ENCODE measurements around the gene BICC1.

Gene BICC1

DNA sequence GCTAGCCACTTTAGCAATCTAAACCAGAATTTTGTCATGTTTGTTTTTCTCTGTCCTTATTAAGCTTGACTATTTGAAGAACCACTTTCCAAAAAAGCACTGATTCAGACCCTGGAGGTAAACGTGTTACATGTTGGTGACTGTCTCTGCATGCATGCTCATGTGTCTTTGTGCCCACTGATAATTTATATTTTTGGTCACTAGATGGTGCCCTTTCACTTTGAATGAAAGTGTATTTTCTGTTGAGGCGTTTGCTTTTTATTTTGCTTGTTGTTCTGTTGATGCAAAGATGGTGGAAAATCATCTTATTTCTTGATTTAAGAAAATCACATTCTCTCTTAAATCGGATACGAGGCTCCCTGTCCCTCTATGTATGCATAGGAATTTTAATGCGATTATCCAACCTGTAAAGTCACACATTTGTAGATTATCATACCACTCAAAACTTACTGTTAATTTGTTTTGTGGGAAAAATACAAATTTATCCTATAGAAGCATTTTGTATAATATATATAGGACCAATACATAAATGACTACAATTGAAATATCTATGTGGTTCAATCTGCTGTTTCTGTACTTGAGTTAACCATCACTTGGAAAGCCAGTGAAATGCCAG lies 269.3 kb downstream of the BICC1 start:
- peak; percentile 40 for DNase-seq (ENCODE audit: low read depth)
- TF ChIP-seq, protein P1, sequence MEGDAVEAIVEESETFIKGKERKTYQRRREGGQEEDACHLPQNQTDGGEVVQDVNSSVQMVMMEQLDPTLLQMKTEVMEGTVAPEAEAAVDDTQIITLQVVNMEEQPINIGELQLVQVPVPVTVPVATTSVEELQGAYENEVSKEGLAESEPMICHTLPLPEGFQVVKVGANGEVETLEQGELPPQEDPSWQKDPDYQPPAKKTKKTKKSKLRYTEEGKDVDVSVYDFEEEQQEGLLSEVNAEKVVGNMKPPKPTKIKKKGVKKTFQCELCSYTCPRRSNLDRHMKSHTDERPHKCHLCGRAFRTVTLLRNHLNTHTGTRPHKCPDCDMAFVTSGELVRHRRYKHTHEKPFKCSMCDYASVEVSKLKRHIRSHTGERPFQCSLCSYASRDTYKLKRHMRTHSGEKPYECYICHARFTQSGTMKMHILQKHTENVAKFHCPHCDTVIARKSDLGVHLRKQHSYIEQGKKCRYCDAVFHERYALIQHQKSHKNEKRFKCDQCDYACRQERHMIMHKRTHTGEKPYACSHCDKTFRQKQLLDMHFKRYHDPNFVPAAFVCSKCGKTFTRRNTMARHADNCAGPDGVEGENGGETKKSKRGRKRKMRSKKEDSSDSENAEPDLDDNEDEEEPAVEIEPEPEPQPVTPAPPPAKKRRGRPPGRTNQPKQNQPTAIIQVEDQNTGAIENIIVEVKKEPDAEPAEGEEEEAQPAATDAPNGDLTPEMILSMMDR (IDR thresholded peaks at IDR 0.05; ENCODE audit: insufficient read depth, low read depth, low read length, missing control alignments): peak; percentile 30

DNA sequence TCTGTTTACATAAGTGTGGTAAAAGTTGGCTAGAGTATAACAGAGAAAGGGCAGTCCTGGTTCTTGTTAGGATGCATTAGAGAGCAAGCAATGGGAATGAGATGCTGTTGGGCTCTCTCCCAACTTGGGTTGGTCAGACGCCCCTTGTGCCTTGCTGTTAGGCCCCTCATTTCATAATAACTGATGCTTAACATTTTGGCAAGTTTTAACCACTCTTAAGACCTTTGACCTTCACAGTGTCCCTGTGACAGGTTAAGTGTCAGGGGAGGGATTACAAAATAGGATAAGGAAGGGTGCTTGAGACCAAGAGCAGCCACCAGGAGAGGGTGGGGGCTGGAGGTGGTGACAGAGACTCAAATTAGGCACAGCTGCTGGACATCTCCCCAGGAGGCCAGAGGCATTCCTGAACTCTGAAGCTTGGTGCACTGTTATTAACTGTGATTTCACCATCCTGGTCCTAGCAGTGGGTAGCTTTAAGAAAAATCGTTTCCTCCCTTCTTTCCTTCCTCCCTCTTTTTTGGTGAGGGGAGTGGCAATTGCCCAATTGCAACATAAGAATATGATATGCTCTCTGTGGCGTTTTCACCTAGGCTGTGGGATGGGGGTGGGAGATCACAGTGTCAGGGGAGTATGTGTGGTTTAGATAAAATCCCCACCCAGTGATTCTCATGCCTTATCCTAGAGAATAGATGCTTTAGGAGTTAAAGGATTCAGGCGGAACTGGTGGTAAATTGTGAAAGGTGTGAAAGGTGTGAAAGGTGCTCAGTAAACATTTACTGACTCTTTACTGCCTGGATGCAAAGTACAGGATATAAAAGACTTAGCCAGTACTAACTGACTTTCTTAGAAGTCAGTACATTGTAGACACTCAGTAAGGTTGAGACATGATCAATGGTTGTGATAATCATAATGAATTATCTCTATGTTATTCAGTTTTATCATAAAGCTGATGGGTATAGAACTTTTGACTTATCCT lies 270.5 kb downstream of the BICC1 start:
- TF ChIP-seq, protein P1 (IDR thresholded peaks at IDR 0.05; ENCODE audit: insufficient read depth, low read depth, low read length, missing control alignments): no peak
- DNase-seq (ENCODE audit: low read depth): no peak
- H3K4me3 ChIP-seq (ENCODE audit: low read depth, low read length): no peak overlapping the region

More for the DNA sequence above, 269.3 kb downstream of the BICC1 start:
- H3K4me3 ChIP-seq (ENCODE audit: low read depth, low read length): no peak overlapping the region

DNA sequence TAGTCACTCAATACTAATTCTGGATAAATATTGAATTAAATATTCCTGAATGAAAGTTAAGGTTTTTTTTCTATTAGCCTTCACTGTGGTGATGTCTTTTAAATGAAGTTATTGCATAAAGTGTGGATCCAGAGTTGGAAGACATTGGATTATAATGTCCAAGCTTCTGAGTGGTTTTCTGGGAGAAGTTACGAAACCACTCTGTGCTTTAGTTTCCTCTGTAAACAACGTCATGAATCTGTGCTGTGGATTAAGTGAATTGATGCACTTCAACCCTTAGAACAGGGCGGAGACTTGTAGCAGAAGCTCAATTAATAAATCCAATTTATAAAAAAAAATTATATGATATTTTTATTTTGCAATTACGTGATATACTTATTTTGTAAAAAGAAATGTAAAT lies 271.7 kb downstream of the BICC1 start:
- no peak for DNase-seq (ENCODE audit: low read depth)
- TF ChIP-seq, protein P1 (IDR thresholded peaks at IDR 0.05; ENCODE audit: insufficient read depth, low read depth, low read length, missing control alignments): no peak
- no peak overlapping the region for H3K4me3 ChIP-seq (ENCODE audit: low read depth, low read length)

DNA sequence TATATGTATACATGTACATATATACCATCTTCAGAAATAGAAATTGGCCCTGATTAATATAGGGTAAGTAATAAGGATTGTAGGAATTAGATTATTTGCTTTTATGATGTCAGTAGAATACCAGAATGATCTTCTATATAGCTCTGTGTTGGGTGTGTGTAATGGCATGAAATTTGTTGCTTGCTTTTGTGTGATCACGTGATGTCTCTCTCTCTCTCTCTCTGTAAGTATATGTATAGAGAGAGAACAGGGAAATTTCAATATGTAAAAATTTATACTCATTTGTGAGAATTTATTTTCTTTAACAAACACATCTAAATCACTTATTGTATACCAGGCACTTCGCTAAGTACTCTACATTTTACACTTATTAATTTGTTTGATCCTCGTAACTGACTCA lies 272.7 kb downstream of the BICC1 start:
- DNase-seq (ENCODE audit: low read depth): no peak
- TF ChIP-seq, protein P1 (IDR thresholded peaks at IDR 0.05; ENCODE audit: insufficient read depth, low read depth, low read length, missing control alignments): no peak

DNA sequence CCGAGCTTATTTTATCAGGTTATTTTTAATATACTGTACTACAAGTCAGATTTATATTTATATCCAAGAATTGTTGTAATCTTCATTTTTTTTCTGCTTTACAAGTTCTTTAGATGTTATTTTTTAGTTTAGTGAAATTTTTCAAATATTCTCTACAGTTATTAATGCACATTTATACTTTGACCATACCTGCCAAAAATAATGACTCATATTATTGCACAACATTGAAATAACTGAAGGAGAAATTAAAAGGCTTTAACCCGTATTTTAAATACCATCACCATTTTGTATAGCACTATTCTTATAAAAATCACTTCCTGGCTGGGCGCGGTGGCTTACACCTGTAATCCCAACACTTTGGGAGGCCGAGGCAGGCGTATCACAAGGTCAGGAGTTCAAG lies 278.5 kb downstream of the BICC1 start:
- no peak for DNase-seq (ENCODE audit: low read depth)
- TF ChIP-seq, protein P1 (IDR thresholded peaks at IDR 0.05; ENCODE audit: insufficient read depth, low read depth, low read length, missing control alignments): no peak
- H3K4me3 ChIP-seq (ENCODE audit: low read depth, low read length): no peak overlapping the region

More for the DNA sequence above, 272.7 kb downstream of the BICC1 start:
- H3K4me3 ChIP-seq (ENCODE audit: low read depth, low read length): no peak overlapping the region

DNA sequence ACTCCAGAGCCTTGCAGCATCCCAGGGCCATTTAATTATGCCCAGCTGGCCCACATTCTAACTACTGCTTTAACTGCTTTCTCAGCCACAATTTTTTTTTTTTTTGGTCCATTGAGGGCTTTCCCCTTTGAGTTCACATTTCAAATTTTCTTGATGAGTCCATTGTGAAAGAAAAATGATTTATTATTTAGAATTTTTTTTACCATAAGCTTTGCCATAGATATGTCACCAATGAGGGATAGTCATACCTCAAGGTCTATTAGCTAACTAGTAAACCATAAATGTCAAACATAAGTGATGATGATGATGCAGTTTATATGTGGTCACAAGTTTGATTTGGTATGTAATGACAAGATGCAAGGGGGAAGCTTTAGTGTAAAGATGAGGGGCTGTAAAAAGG lies 282.9 kb downstream of the BICC1 start:
- TF ChIP-seq, protein P1 (IDR thresholded peaks at IDR 0.05; ENCODE audit: insufficient read depth, low read depth, low read length, missing control alignments): no peak
- no peak for DNase-seq (ENCODE audit: low read depth)
- H3K4me3 ChIP-seq (ENCODE audit: low read depth, low read length): no peak overlapping the region
